ENCODE results near the gene KCNQ1. TPM values are rescaled to one million over a fixed set of nuclear protein-coding genes. Genes with fewer than 3 reads are reported as not detected.

Gene KCNQ1
- total RNA-seq, 1 experiment from 2014 or later = 9.2 TPM

- Mint-ChIP-seq H3K27ac (ENCODE audit: unreplicated experiment) (no peak overlapping the region), H3K9me3 (ENCODE audit: low read depth, unreplicated experiment) (no peaks in the 10 kb centered on the region), H3K27me3 (ENCODE audit: unreplicated experiment) (peaks cover 12% of the 10 kb centered on the region), H3K36me3 (ENCODE audit: insufficient read depth, unreplicated experiment) (peaks cover 3% of the 10 kb centered on the region), H3K4me1 (ENCODE audit: low read depth, unreplicated experiment) (peaks cover 17% of the 10 kb centered on the region), H3K4me3 (ENCODE audit: low read depth, unreplicated experiment) (no peak overlapping the region)
- intact Hi-C loops (cut with micrococcal nuclease; ENCODE audit: unreplicated experiment) = no loop called here
- CTCF ChIA-PET = no interaction called here
- no peak for DNase-seq
- no peak for TF ChIP-seq CTCF (IDR thresholded peaks at IDR 0.05; ENCODE audit: unreplicated experiment)
- BruUV-seq (replicated peaks) = no TSS peak
Observed at GRCh38 chr11:2745511-2745910, 300.7 kb downstream of the KCNQ1 start.

GRCh38 chr11:2746401-2747247 lies 301.8 kb downstream of the KCNQ1 start:
- CTCF ChIA-PET = no interaction called here
- no peak overlapping the region for H3K27ac Mint-ChIP-seq (ENCODE audit: unreplicated experiment)
- H3K27me3 Mint-ChIP-seq (ENCODE audit: unreplicated experiment) = peaks cover 23% of the 10 kb centered on the region
- intact Hi-C loops (cut with micrococcal nuclease; ENCODE audit: unreplicated experiment) = no loop called here
- BruUV-seq (replicated peaks) = no TSS peak
- H3K4me1 Mint-ChIP-seq (ENCODE audit: low read depth, unreplicated experiment) = peaks cover 7% of the 10 kb centered on the region
- H3K4me3 Mint-ChIP-seq (ENCODE audit: low read depth, unreplicated experiment) = no peak overlapping the region
- TF ChIP-seq CTCF (IDR thresholded peaks at IDR 0.05; ENCODE audit: unreplicated experiment) = no peak
- H3K9me3 Mint-ChIP-seq (ENCODE audit: low read depth, unreplicated experiment) = no peaks in the 10 kb centered on the region
- DNase-seq = no peak
- H3K36me3 Mint-ChIP-seq (ENCODE audit: insufficient read depth, unreplicated experiment) = peaks cover 3% of the 10 kb centered on the region

GRCh38 chr11:2747248-2748027 lies 302.6 kb downstream of the KCNQ1 start:
- H3K4me1 Mint-ChIP-seq (ENCODE audit: low read depth, unreplicated experiment) = no peaks in the 10 kb centered on the region
- H3K4me3 Mint-ChIP-seq (ENCODE audit: low read depth, unreplicated experiment) = no peak overlapping the region
- CTCF ChIA-PET = no interaction called here
- no peak overlapping the region for H3K27ac Mint-ChIP-seq (ENCODE audit: unreplicated experiment)
- intact Hi-C loops (cut with micrococcal nuclease; ENCODE audit: unreplicated experiment) = no loop called here
- H3K27me3 Mint-ChIP-seq (ENCODE audit: unreplicated experiment) = peaks cover 31% of the 10 kb centered on the region
- no peak for TF ChIP-seq CTCF (IDR thresholded peaks at IDR 0.05; ENCODE audit: unreplicated experiment)
- no peak for DNase-seq
- H3K36me3 Mint-ChIP-seq (ENCODE audit: insufficient read depth, unreplicated experiment) = peaks cover 3% of the 10 kb centered on the region
- no TSS peak for BruUV-seq (replicated peaks)
- no peaks in the 10 kb centered on the region for H3K9me3 Mint-ChIP-seq (ENCODE audit: low read depth, unreplicated experiment)

DNA sequence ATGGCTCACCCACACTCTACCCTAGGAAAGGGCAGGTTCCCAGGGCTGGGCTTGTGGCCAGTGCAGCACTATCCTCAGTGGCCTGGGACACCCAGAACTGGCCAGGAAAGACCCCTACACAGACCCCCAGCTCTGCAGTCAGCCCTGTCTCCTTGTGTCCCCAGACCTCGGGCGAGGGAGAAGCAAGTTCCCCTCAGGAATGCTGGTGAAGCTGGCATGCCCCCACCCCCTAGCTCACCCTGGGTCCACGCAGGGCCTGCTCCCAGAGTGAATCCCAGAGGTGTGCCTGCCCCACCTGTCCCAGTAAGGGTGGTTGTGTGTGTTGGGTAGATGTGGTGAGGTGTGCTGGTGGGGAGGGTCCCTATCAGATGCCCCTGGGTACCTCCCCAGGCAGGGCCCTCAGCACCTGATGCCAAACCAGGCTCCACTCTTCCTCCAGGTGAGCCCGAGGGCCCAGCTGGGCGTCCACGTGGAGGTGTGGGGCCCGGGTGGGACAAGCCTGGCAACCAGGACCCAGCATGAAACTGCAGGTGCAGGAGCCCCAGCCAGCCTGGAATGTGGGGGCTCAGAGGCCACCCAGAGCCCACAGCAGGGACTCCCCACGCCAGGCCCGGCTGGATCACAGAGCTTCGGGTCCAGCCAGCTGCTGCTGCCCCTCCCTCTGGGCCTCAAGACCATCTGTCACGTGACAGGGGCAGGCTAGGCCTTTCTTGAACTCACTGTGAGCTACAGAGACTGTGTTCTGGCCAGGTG lies 303.4 kb downstream of the KCNQ1 start:
- Mint-ChIP-seq H3K27me3 (ENCODE audit: unreplicated experiment) (peaks cover 39% of the 10 kb centered on the region), H3K4me3 (ENCODE audit: low read depth, unreplicated experiment) (no peak overlapping the region), H3K9me3 (ENCODE audit: low read depth, unreplicated experiment) (no peaks in the 10 kb centered on the region), H3K27ac (ENCODE audit: unreplicated experiment) (no peak overlapping the region), H3K36me3 (ENCODE audit: insufficient read depth, unreplicated experiment) (peaks cover 3% of the 10 kb centered on the region), H3K4me1 (ENCODE audit: low read depth, unreplicated experiment) (no peaks in the 10 kb centered on the region)
- DNase-seq = no peak
- intact Hi-C loops (cut with micrococcal nuclease; ENCODE audit: unreplicated experiment) = no loop called here
- no peak for TF ChIP-seq CTCF (IDR thresholded peaks at IDR 0.05; ENCODE audit: unreplicated experiment)
- BruUV-seq (replicated peaks) = no TSS peak
- CTCF ChIA-PET = interaction anchor here (0.6 kb wide), 1 partner anchor 855 kb away, joined by 5 read pairs; no protein-coding TSS in a partner anchor

Measured in Calu3 (cell line).